ENCODE results near the gene AGAP1. TPM values are rescaled to one million over a fixed set of nuclear protein-coding genes. Genes with fewer than 3 reads are reported as not detected.

Gene AGAP1
- total RNA-seq, 1 donor from 2014 or later = 33.4 TPM

DNA sequence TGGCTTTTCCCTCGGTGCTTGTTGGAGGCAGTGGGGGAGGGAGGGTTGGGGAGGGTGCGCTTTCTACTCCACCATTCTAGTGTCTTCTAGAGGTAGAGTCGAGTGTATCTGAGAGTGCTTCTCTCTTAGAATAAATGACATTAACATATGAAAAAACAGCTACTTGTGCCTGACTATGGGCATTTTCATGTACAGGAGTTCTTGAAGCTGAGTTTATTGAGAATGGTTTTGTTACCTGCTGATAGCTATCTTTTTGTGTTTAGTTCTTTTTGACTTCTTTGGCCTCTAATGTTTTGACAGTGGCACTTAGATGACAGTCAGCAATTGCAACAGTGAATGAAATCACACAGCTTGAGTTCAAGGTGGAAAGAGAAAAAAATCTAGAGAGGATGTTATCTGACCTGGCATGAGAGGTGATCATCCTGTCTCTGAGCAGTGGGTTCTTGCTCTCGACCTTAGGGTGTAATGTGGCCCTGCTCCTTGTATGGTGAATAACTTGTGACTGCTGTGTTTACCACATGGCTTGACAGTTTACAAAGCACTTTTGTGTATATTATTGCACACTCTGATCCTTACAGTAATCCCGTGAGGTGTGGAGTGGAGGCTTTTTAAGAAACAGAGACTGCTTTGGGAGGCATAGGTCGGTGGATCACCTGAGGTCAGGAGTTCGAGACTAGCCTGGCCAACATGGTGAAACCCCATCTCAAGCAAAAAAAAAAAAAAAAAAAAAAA lies 86.7 kb downstream of the AGAP1 start:
- no peak overlapping the region for H3K4me3 ChIP-seq
- DNase-seq = no peak
- H3K27ac ChIP-seq = no peak overlapping the region
- intact Hi-C loops (cut with DNase I) = no loop called here
- TF ChIP-seq CTCF (IDR thresholded peaks at IDR 0.05) = no peak
- no peaks in the 10 kb centered on the region for H3K36me3 ChIP-seq
- no peaks in the 10 kb centered on the region for H3K9me3 ChIP-seq
- H3K4me1 ChIP-seq = no peaks in the 10 kb centered on the region
- ATAC-seq = no peak
- H3K27me3 ChIP-seq = no peaks in the 10 kb centered on the region

GRCh38 chr2:235582081-235582686 lies 88.3 kb downstream of the AGAP1 start:
- no peaks in the 10 kb centered on the region for H3K36me3 ChIP-seq
- no peaks in the 10 kb centered on the region for H3K4me1 ChIP-seq
- H3K9me3 ChIP-seq = no peaks in the 10 kb centered on the region
- ATAC-seq = no peak
- no peak overlapping the region for H3K4me3 ChIP-seq
- no peak for DNase-seq
- H3K27ac ChIP-seq = no peak overlapping the region
- no peak for TF ChIP-seq CTCF (IDR thresholded peaks at IDR 0.05)
- intact Hi-C loops (cut with DNase I) = no loop called here
- no peaks in the 10 kb centered on the region for H3K27me3 ChIP-seq

DNA sequence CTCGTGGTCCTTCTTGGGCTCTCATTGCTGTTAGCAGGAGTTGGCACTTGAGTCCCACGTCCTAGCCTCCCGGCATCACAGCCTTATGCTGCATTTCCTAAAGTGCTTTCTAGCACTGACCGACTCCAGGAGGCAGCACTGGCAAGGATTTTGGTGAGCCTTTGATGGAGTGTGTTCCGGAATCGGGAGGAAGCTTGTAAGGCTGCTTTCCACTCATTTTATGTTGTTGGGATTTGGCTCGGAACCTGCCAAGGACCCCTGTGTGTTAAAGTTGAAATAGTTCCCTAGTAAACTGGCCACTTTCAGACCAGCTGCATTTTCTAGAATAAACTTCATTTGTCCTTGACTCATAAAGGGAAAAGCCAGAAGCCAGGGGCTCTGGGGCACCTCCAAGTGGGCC lies 88.9 kb downstream of the AGAP1 start:
- intact Hi-C loops (cut with DNase I) = no loop called here
- H3K4me3 ChIP-seq = no peak overlapping the region
- H3K27me3 ChIP-seq = no peaks in the 10 kb centered on the region
- H3K36me3 ChIP-seq = no peaks in the 10 kb centered on the region
- no peaks in the 10 kb centered on the region for H3K4me1 ChIP-seq
- no peaks in the 10 kb centered on the region for H3K9me3 ChIP-seq
- no peak for TF ChIP-seq CTCF (IDR thresholded peaks at IDR 0.05)
- no peak overlapping the region for H3K27ac ChIP-seq
- ATAC-seq (no peak), DNase-seq (no peak)

GRCh38 chr2:235583144-235583543 lies 89.3 kb downstream of the AGAP1 start:
- DNase-seq = no peak
- no peaks in the 10 kb centered on the region for H3K4me1 ChIP-seq
- H3K27ac ChIP-seq = no peak overlapping the region
- H3K9me3 ChIP-seq = no peaks in the 10 kb centered on the region
- no peaks in the 10 kb centered on the region for H3K36me3 ChIP-seq
- no peak for ATAC-seq
- no peaks in the 10 kb centered on the region for H3K27me3 ChIP-seq
- no peak overlapping the region for H3K4me3 ChIP-seq
- intact Hi-C loops (cut with DNase I) = no loop called here
- no peak for TF ChIP-seq CTCF (IDR thresholded peaks at IDR 0.05)

DNA sequence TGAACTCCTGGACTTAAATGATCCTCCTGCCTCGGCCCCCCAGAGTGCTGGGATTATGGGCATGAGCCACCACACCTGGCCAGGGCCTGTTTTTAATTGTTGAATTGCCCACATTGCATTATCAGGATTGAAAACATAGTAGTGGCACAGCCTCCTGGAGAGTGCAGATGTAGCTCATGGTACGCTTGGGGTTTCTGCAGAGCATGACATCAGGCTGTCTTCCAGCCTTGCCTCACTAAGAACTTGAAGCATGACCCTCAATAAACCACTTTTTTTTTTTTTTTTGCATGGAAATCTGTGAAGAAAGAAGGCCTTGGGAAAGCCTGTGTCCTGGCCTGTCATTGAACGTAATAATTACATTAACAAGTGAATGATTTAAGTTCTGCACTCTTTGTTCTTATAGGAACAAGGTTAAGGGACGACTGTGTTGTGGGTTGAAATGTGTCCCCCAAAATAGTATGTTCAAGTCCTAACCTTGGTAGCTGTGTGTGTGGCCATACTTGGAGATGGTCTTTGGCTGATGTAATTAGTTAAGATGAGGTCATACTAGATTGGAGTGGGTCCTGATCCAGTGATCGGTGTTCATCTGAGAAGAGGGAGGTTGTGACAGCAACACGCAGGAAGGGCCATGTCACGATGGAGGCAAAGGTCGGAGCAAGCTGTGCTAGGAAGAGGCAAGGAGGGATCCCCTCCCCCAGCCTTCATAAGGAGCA lies 90.2 kb downstream of the AGAP1 start:
- H3K36me3 ChIP-seq = no peaks in the 10 kb centered on the region
- DNase-seq = no peak
- H3K4me3 ChIP-seq = no peak overlapping the region
- no peak for ATAC-seq
- TF ChIP-seq CTCF (IDR thresholded peaks at IDR 0.05) = no peak
- H3K27ac ChIP-seq = no peak overlapping the region
- no peaks in the 10 kb centered on the region for H3K4me1 ChIP-seq
- intact Hi-C loops (cut with DNase I) = no loop called here
- H3K9me3 ChIP-seq = no peaks in the 10 kb centered on the region
- no peaks in the 10 kb centered on the region for H3K27me3 ChIP-seq
